RPMI8226 (cell line): ENCODE measurements around the gene STRIP2.
A peak's percentile ranks its signal among the peaks of the same experiment; 100 is the strongest.
"Not testable (repeated sequence)": the region's sequence is repeated elsewhere in the genome, so short reads cannot be mapped to it uniquely, and the experiment has no call there.

Source experiments
- DNase-seq: peaks from one replicate; pipeline ENCODE4 v3.0.0-alpha.2; 2015

Gene STRIP2

GRCh38 chr7:129433847-129434674, at the start of gene STRIP2:
TSS of gene STRIP2 (plus strand) at chr7:129434432. CDS start at chr7:129434473, 41 bp downstream.
- peak; percentile 94 for DNase-seq

GRCh38 chr7:129385116-129385515, 49.1 kb upstream of the STRIP2 start:
- no peak for DNase-seq

GRCh38 chr7:129385598-129385997, 48.6 kb upstream of the STRIP2 start:
- no peak for DNase-seq

- DNase-seq, result no peak
Observed at GRCh38 chr7:129386506-129386905, 47.7 kb upstream of the STRIP2 start.

GRCh38 chr7:129387537-129387936, 46.7 kb upstream of the STRIP2 start:
- no peak for DNase-seq

GRCh38 chr7:129388333-129389098, 45.7 kb upstream of the STRIP2 start:
- DNase-seq, result no peak

GRCh38 chr7:129389829-129390228, 44.4 kb upstream of the STRIP2 start:
- DNase-seq, result no peak

GRCh38 chr7:129390314-129390713, 43.9 kb upstream of the STRIP2 start:
- DNase-seq, result no peak

- DNase-seq, result no peak
Observed at GRCh38 chr7:129391546-129392171, 42.6 kb upstream of the STRIP2 start.

GRCh38 chr7:129393255-129393654, 41.0 kb upstream of the STRIP2 start:
- DNase-seq, result no peak

GRCh38 chr7:129394101-129394500, 40.1 kb upstream of the STRIP2 start:
- DNase-seq, result no peak

GRCh38 chr7:129394982-129395914, 39.0 kb upstream of the STRIP2 start:
- no peak for DNase-seq

- DNase-seq, result peak; percentile 49
Observed at GRCh38 chr7:129401228-129401966, 32.8 kb upstream of the STRIP2 start.

GRCh38 chr7:129401967-129402860, 32.0 kb upstream of the STRIP2 start:
- peak; percentile 35 for DNase-seq

- no peak for DNase-seq
Observed at GRCh38 chr7:129405527-129405926, 28.7 kb upstream of the STRIP2 start.

GRCh38 chr7:129410238-129410637, 24.0 kb upstream of the STRIP2 start:
- not testable (repeated sequence) for DNase-seq

- no peak for DNase-seq
Observed at GRCh38 chr7:129412501-129412900, 21.7 kb upstream of the STRIP2 start.

GRCh38 chr7:129417073-129417472, 17.2 kb upstream of the STRIP2 start:
- DNase-seq, result no peak

- no peak for DNase-seq
Observed at GRCh38 chr7:129421717-129422250, 12.4 kb upstream of the STRIP2 start.

GRCh38 chr7:129422727-129423126, 11.5 kb upstream of the STRIP2 start:
- no peak for DNase-seq
